ENCODE results near the gene MAST4. TPM values are rescaled to one million over a fixed set of nuclear protein-coding genes. Genes with fewer than 3 reads are reported as not detected.

Gene MAST4
- total RNA-seq, 1 donor from 2014 or later, result 11.3 TPM

- no peak overlapping the region for H3K27ac Mint-ChIP-seq (ENCODE audit: unreplicated experiment)
- H3K36me3 Mint-ChIP-seq (ENCODE audit: low read depth), result no peaks in the 10 kb centered on the region
- H3K27me3 Mint-ChIP-seq (ENCODE audit: low read depth), result no peaks in the 10 kb centered on the region
- DNase-seq (ENCODE audit: low spot score), result no peak
- H3K9me3 Mint-ChIP-seq (ENCODE audit: low read depth), result peaks cover 3% of the 10 kb centered on the region
- TF ChIP-seq CTCF (IDR thresholded peaks at IDR 0.05), result no peak
- H3K4me3 Mint-ChIP-seq (ENCODE audit: unreplicated experiment), result no peak overlapping the region
- peaks cover 10% of the 10 kb centered on the region for H3K4me1 Mint-ChIP-seq (ENCODE audit: low read depth)
These were observed 373.8 kb downstream of the MAST4 start for GRCh38 chr5:66969963-66970362.

DNA sequence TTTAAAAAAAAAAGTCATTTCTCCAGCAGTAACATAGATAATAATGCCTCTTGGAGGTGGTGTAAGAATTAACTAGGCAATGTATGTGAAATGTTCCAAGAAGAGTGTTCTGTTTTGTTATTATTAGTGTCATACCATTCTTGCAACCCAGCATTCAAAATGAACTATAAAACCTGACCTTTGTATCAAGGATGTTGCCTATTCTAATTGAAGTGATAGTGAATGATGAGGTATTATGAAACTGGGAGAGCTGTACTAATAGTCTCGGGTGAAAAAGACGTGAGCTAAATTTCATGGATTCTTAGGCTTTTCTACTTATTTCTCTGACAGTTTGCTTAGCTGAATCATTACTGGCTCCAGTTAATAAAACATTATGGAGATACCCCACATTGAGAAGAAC, 375.8 kb downstream of the MAST4 start:
- H3K36me3 Mint-ChIP-seq (ENCODE audit: low read depth), result no peaks in the 10 kb centered on the region
- H3K27ac Mint-ChIP-seq (ENCODE audit: unreplicated experiment), result no peak overlapping the region
- TF ChIP-seq CTCF (IDR thresholded peaks at IDR 0.05), result no peak
- H3K27me3 Mint-ChIP-seq (ENCODE audit: low read depth), result no peaks in the 10 kb centered on the region
- H3K4me1 Mint-ChIP-seq (ENCODE audit: low read depth), result peaks cover 5% of the 10 kb centered on the region
- DNase-seq (ENCODE audit: low spot score), result no peak
- no peaks in the 10 kb centered on the region for H3K9me3 Mint-ChIP-seq (ENCODE audit: low read depth)
- no peak overlapping the region for H3K4me3 Mint-ChIP-seq (ENCODE audit: unreplicated experiment)

GRCh38 chr5:66974256-66974655, 378.1 kb downstream of the MAST4 start:
- no peaks in the 10 kb centered on the region for H3K4me1 Mint-ChIP-seq (ENCODE audit: low read depth)
- no peaks in the 10 kb centered on the region for H3K36me3 Mint-ChIP-seq (ENCODE audit: low read depth)
- H3K4me3 Mint-ChIP-seq (ENCODE audit: unreplicated experiment), result no peak overlapping the region
- no peaks in the 10 kb centered on the region for H3K27me3 Mint-ChIP-seq (ENCODE audit: low read depth)
- no peak for TF ChIP-seq CTCF (IDR thresholded peaks at IDR 0.05)
- H3K27ac Mint-ChIP-seq (ENCODE audit: unreplicated experiment), result no peak overlapping the region
- DNase-seq (ENCODE audit: low spot score), result no peak
- no peaks in the 10 kb centered on the region for H3K9me3 Mint-ChIP-seq (ENCODE audit: low read depth)

- no peak overlapping the region for H3K27ac Mint-ChIP-seq (ENCODE audit: unreplicated experiment)
- no peaks in the 10 kb centered on the region for H3K9me3 Mint-ChIP-seq (ENCODE audit: low read depth)
- no peak for DNase-seq (ENCODE audit: low spot score)
- TF ChIP-seq CTCF (IDR thresholded peaks at IDR 0.05), result no peak
- H3K27me3 Mint-ChIP-seq (ENCODE audit: low read depth), result no peaks in the 10 kb centered on the region
- H3K4me1 Mint-ChIP-seq (ENCODE audit: low read depth), result peaks cover under 1% of the 10 kb centered on the region
- H3K36me3 Mint-ChIP-seq (ENCODE audit: low read depth), result no peaks in the 10 kb centered on the region
- no peak overlapping the region for H3K4me3 Mint-ChIP-seq (ENCODE audit: unreplicated experiment)
These were observed 379.9 kb downstream of the MAST4 start for GRCh38 chr5:66976108-66976507.

- Mint-ChIP-seq H3K36me3 (ENCODE audit: low read depth) (no peaks in the 10 kb centered on the region), H3K27me3 (ENCODE audit: low read depth) (no peaks in the 10 kb centered on the region), H3K27ac (ENCODE audit: unreplicated experiment) (no peak overlapping the region), H3K9me3 (ENCODE audit: low read depth) (no peaks in the 10 kb centered on the region), H3K4me3 (ENCODE audit: unreplicated experiment) (no peak overlapping the region), H3K4me1 (ENCODE audit: low read depth) (peaks cover 7% of the 10 kb centered on the region)
- DNase-seq (ENCODE audit: low spot score), result no peak
- no peak for TF ChIP-seq CTCF (IDR thresholded peaks at IDR 0.05)
These were observed 383.5 kb downstream of the MAST4 start for GRCh38 chr5:66979738-66980137.
